Left colon (tissue), 2 donors: ENCODE data around the gene CYP27B1. TPM values are rescaled to one million over a fixed set of nuclear protein-coding genes. Genes with fewer than 3 reads are reported as not detected.

Experiments used
- ATAC-seq: fragments of 200-7000 bp; cut with Tn5 transposase; one replicate; pipeline ENCODE4 v1.9.1; 2020; ENCODE audit warnings: mild to moderate bottlenecking, moderate library complexity
- DNase-seq, 2 donors: peaks; one replicate each; pipeline ENCODE4 v3.0.0-alpha.2; 2020
- intact Hi-C, 2 donors: fragments of 100-400 bp; cut with DNase I in 1 of 2; cut with micrococcal nuclease in 1 of 2; formaldehyde crosslinking; loops; one replicate each; pipeline versions ENCODE4 v1.11.2 to v1.14.0; 2022; cut with DNase I, micrococcal nuclease
- total RNA-seq, 2 donors: library from RNA; stranded (reverse); fragmentation: NEBNext Ultra II Directional; extraction: Animal tissue kit (Norgen Biotek cat#: 25700); gene quantifications; one replicate each; pipeline ENCODE4 v1.2.1, GENCODE V29; 2021
- donor health status: DM: no; HTN: no; CAD: no.
- donor health status: DM: yes; HTN: yes; CAD: no.

CYP27B1 gene
- total RNA-seq, 2 donors from 2014 or later: 0.87 to 1.7 TPM

DNA sequence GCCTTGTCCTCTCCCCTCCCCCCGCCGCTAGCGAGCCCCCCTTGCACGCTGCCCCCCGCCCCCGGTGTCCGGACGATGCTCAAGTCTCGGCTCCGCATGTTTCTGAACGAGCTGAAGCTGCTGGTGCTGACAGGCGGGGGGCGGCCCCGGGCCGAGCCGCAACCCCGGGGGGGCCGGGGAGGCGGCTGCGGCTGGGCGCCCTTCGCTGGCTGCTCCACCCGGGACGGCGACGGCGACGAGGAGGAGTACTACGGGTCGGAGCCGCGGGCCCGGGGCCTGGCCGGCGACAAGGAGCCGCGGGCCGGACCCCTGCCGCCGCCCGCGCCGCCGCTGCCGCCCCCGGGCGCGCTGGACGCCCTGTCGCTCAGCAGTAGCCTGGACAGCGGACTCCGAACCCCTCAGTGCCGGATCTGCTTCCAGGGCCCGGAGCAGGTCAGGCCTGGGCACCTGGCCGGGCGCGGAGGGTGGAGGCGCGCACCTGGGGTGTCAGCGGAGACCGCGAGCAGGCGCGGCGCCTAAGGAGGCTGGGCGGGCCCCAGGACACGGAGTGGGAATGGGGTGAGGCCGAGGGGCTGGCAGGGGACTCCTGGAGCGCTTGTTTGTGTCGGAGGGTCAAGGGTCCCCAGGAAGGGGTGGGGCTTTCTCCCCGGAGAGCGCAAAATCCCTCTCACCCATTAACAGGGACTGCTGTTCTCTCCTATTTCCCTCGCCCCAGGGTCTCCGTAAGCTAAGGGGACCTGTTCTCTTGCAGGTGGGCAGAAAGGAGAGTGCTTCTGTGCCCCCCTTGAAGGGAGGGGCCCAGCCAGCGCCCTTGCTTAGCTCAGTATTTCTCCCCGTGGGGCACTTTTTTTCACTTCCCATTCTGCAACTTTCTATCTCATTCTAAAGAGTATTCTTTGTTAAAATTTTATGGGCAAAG, 11.2 kb downstream of the CYP27B1 start:
- DNase-seq (peak; percentile 60 to 75), ATAC-seq (peak; percentile 31)
- intact Hi-C loops: no loop called here

DNA sequence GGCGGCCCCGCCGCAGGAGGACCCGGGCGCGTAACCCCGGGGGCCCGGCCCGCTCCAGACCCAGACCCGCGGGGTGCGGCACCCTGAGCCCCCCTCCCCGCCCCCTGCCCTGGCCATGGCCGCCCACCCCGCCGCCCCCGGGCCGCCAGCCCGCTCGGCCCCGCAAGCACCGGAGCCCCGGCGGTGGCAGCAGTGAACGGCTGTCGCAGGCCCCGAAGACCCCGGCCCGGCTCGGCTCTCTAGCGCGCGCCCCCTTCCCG, 11.8 kb downstream of the CYP27B1 start:
- ATAC-seq (no peak), DNase-seq (no peak)
- intact Hi-C loops: no loop called here

DNA sequence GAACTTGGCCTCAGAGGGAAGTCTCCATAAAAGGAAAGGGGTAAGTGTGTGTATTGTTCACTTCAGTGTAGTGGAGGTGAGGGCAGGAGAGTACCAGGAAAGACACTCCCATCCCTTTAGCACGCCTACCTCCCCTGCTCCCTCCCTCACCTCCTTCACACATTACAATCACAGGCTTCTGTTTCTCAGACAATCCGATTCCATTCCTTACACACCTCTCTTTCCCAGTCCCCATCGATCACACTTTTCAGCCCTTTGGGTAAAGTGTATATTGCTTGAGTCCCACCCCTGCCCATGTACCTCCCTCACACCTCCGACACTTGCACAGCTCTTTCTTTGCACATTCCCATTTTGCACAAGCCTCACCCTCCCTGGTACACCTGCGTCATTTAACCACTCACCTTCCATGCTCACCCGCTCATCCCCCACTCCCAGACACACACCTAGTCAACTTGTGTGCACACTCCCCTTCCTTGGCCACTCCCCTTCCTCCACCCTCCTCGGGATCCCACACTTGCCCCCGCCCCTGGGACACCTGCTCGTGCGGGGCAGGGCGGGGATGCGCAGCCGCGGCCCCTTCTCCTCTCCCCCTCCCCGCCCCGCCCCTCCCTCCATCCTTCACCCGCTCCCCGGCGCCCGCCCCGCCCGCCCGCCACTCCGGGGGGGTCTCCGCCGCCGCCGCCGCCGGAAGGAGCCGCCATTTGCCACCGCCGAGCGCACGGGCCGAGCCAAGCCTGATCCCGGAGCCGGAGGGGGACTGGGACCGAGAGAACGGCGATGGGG, 12.3 kb downstream of the CYP27B1 start, which contains the start of gene MARCHF9:
Gene MARCHF9, plus strand, starts transcription at position 693 of the 783 bp plus-strand sequence. CDS start 426 bp downstream, outside the sequence.
- ATAC-seq (peak; percentile 59), DNase-seq (peak; percentile 89 to 95)
- intact Hi-C loops: no loop called here

DNA sequence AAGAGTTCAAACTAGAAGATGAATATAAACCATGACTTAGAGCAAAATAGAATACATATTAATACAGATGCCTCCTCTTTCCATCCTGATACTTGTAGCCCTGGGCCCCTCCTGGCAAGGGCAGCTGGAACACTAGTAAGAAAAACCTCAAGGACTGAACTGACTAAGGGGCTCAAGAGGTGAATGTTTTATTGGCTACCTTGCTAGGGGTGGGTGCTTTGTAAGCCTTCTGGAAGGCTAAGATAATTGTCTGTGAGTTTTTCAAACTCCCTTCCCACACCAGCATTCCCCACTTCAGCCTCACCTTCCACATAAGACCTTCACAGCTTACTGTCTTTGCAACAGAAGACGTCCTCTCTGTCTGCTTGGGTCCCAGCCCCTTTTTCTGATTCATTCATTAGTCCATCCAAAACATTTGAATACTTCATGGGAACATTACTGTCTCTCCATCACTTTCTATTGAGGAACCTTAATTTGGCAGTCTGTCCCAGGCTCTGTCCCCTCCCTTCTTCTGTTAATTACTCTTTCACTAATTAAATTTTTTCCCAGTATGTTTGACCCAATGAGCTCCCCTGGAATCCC, 13.0 kb downstream of the CYP27B1 start:
- no peak for ATAC-seq
- DNase-seq: no peak
- intact Hi-C loops: no loop called here

DNA sequence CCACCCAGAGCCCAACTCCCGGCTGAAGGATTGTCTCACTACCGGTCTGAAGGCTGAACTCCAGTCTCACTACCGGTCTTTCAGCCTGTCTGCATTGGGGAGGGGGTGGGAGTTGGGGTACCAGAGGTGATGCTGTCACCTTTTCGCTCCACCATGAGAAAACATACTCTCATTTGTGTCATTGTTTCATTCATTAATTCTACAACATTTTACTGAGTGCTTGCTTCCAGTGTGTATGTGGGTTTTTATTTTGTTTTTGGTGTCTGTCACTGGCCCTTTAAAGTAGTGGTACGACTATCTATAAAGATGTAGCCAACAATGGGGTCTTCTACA, 14.2 kb downstream of the CYP27B1 start:
- no peak for ATAC-seq
- intact Hi-C loops: no loop called here
- DNase-seq: no peak

DNA sequence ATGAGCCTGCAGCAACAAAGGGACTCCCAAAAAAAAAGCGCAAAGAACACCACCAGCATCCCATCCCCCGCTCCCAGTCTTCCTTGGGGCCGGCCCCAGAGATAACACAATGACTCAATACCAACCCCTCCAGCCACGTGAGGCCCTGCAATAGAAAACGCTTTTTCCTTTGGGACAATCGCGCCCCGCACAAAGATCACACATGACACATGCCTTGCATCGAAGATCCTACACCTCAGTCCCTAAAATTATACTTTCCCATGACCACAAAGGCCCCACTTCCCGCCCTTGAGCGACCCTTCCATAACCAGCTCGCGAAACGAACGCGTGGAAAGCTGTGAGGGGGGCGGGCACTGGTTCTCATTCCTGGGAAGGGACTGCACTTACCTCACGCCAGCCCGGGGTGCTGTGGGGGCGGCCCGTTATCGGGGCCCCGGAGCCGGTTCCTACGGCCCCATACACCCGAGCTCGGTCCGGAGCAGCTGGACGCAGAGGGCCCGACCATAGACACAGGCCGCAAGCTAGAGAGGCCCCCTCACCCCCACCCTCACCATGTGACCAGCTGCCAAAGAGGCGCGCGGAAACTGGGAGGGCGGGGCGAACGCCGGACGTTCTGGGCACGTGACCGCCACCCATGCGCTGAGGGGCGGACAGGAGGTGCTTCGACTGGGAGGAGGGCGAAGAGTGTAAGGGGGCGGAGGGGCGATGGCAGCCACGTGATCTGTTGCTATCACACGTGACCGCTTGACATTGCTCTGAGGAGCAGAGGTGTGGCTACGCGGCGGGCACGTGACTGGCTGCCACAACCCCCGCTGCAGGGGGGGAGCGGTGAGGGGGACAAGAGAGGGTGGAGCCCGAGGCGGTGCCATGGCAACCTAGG, 14.8 kb downstream of the CYP27B1 start, which contains the start of gene CDK4:
Gene CDK4, minus strand, starts transcription at position 523 of the 880 bp plus-strand sequence. CDS start 593 bp downstream, outside the sequence.
- DNase-seq (peak; percentile 99 to 100), ATAC-seq (peak; percentile 73)
- intact Hi-C loops: no loop called here

DNA sequence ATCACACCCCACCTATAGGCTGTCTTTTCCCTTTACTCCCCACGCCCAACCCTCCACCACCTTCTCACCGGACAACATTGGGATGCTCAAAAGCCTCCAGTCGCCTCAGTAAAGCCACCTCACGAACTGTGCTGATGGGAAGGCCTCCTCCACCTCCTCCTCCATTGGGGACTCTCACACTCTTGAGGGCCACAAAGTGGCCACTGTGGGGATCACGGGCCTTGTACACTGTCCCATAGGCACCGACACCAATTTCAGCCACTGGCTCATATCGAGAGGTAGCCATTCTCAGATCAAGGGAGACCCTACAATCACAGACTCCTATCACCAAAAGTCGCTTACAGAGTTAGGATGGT, 15.5 kb downstream of the CYP27B1 start:
- intact Hi-C loops: no loop called here
- DNase-seq (no peak), ATAC-seq (no peak)

DNA sequence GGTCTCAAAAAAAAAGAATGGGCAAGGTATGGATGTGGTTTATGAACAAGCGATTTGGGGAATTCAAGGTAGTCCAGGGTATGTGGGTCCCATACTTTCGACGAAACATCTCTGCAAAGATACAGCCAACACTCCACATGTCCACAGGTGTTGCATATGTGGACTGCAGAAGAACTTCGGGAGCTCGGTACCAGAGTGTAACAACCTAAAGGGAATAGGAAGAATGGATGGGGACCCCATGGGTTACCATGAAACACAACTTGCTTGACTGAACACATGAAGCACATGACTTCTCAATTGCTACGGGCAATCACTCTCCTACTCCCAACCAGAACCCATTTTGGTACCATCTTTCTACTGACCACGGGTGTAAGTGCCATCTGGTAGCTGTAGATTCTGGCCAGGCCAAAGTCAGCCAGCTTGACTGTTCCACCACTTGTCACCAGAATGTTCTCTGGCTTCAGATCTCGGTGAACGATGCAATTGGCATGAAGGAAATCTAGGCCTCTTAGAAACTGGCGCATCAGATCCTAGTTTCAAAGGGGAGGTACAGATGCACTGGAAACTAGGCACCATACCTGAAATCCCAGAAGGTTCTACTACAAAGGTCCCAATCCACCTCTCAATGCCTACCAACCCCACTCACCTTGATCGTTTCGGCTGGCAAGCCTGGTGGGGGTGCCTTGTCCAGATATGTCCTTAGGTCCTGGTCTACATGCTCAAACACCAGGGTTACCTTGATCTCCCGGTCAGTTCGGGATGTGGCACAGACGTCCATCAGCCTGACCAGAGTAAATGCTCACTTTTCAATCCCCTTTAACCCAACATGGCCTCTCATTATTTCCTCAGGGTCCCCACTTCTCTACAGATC, 16.1 kb downstream of the CYP27B1 start:
- intact Hi-C loops: no loop called here
- DNase-seq (no peak), ATAC-seq (no peak)

DNA sequence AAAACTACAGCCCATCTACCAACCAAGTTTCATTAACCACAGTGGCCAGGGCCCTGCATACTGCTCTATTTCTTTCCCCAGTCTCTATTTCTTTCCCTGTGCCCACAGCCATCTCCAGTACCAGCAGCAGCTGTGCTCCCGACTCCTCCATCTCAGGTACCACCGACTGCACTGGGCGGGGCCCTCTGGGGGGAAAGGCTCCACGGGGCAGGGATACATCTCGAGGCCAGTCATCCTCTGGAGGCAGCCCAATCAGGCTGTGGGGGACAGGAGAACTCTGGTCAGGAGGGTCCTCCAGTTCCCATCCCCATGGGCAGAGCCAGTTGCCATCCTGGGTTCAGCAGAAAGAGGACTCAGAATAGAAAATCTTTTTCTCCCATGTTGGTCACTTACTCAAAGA, 17.8 kb downstream of the CYP27B1 start:
- ATAC-seq (no peak), DNase-seq (no peak)
- intact Hi-C loops: no loop called here

DNA sequence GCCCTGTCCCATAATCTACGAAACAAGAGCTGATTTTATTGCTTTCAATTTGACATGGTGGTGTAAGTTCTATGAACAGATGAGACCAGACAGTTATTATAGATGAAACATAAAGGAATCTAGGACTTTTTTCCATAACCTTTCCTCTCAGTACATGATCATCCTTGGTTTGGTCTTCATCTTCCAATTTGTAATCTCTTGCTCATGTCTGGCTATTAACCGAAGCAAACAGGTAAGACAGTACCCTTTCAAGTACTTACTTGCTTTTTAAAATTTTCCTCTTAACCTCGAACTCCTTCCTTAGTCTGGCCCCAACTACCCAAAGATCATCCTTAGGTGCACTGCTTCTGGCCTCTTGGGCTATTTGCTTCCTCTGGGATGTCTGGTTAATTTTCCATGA, 20.9 kb downstream of the CYP27B1 start:
- DNase-seq (no peak), ATAC-seq (no peak)
- intact Hi-C loops: no loop called here

DNA sequence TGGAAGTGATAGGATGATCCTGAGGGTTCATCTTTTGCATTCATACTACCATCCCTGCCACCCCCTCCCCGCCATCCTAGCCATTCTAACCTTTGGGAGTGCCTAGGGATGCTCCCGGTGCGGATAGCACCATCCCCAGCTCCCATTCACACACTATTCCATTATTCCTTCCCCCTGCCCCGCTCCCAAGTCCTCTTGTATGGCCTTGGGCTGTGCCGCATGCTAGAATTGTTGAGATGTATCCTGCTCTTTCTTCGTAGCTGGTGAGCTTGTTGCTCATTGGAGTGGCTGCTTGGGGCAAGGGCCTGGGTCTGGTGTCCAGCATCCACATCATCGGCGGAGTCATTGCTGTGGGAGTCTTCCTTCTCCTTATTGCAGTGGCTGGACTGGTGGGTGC, 21.4 kb downstream of the CYP27B1 start:
- DNase-seq (no peak), ATAC-seq (peak; percentile 8)
- intact Hi-C loops: no loop called here

DNA sequence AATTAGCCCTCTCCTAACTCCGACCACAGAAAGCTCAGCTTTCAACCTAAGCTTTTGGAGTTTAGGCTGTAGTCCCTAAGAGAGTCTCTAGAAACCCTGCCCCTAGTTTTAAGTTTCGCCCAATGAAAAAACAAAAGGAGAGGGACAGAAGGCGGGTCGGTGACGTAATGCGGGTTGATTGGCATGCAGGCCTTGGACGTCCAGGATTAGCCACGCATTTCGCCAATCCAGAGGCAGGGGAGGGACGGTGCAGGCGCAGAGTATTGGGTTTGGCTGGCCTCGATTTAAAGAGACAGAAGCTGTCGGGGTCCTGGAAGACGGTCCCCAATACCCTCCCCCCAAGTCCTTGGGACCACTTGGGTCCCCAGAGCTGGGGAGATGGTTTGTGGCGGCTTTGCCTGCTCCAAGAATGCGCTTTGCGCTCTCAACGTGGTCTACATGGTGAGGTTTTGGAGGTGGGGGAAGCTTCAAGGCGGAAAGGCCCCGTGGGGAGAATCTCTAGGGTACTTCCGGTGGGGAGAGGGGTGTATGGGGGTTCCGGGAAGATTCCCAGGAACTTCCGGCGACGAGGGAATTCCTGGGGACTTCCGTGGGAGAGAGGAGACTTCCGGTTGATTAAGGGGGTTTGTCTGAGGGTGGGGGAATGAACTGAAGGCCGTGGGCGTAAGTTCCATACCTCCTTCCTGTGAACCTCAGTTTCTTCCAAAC, 21.9 kb downstream of the CYP27B1 start, which contains the start of gene TSPAN31:
Gene TSPAN31, plus strand, starts transcription at position 263 of the 708 bp plus-strand sequence. Its CDS starts 116 bp downstream, at position 379.
- ATAC-seq (peak; percentile 92), DNase-seq (peak; percentile 98 to 99)
- intact Hi-C loops: no loop called here

DNA sequence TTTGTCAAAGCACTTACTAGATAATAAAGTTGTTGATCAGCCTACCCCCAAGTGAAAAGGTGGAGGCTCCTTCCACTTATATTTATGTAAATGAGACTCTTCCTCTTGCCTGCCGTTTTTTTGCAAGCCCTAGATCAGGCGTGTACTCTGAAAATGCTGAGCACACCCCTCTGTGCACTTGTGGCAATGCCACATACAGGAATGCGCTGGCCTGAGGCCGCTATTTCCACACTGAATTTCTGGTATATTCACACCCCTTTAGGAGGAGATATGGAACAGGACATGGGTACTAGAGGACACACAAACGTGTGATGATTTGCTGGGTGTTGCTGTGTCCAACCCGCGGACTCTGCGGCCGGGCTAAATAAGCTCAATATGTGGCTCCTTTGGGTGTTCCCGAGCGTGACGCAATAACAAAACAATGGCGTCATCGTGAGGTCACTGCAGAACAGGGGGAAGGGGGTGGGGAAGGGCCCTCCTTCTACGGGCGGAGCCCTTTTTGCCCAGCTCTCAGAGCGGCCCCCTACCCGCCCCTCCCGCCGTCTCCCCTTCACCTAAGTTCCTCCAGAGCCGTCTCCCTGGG, 22.6 kb downstream of the CYP27B1 start:
- ATAC-seq (peak; percentile 67), DNase-seq (peak; percentile 79 to 81)
- intact Hi-C loops: no loop called here

DNA sequence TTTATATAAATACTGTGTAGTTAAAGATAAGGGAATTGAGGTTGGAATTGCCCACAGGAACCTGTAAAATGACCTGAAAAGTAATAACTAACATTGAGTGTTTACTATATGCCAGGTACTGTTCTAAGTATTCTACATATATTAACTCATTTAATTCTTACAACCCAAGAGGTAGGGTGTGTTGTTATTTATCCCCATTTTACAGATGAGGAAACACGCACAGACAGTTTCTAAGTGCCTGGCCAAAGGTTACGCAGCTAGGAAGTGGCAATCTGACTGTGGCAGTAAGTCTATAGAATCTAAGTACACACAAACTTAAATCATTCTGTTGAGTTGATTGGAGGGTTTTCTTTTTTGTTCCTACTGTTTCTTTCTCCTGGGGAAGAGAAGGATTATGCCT, 23.1 kb downstream of the CYP27B1 start:
- intact Hi-C loops: no loop called here
- ATAC-seq (peak; percentile 8), DNase-seq (no peak)

DNA sequence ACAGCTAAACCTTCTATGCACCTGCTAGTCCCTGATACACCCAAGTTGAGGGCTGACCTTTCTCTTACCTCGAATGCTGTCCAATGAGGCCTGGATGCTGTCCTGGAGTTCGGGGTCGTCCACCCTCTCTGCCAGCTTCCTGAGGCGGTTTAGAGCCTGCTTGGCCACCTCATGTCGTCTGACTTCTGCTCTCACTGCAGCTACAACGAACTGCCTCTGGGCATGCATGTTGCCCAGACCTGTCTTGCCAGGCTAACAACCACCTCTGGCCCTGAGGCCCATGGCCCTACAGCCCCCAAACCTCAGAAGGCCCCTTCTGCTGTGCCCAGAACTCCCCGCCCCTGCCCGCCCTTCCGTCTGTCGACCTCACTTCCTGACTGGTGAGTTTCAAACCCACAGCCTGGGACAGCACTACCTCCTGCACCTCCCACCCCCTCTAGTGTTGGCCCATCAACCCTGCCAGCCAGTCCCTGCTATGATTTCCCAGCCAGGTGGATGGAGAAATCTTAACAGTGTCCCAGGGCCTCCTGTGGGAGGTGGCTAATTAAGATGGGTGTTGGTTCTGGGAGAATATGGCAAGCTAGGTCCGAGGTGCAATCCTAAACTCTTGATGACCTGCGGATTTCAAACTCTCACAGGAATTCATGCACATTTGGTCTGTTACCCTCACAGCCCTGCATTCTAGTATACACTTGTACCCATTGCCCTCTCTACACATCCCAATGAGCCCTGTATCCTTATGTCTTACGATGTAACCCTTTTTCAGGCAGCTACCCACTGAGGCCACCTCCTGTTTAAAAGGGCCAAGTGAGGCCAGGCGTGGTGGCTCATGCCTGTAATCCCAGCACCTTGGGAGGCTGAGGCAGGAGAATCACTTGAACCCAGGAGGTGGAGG, 24.8 kb downstream of the CYP27B1 start:
- peak; percentile 60 to 65 for DNase-seq
- no peak for ATAC-seq
- intact Hi-C loops: no loop called here

DNA sequence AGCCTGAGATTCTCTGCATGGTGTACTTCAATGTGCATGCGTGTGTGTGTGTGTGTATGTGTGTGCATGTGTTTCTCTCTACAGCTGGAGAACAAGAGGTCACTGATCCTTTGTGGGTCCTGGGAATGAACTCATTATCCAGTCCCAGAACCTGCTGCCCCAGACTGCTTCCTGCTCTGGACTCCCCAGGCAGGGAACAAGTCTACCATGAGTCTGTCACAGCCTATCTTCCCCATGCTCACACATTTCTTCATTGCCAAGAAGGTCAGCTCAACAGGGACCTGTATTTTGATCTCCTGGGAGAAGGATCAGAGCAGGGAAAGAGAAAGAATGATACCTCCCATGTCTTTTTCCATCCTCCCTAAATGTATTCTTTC, 25.5 kb downstream of the CYP27B1 start:
- DNase-seq (no peak), ATAC-seq (no peak)
- intact Hi-C loops: no loop called here
